ENCODE results near the gene ANKRD34A. TPM values are rescaled to one million over a fixed set of nuclear protein-coding genes. Genes with fewer than 3 reads are reported as not detected.

ANKRD34A gene
- total and polyA plus RNA-seq, 2 of the 4 experiments (the other 2 are of a cell fraction) = 0.90 to 1.9 TPM

- POLR2A ChIA-PET (ENCODE audit: unreplicated experiment) = interaction anchor here (2.1 kb wide), 1 partner anchor 8 kb away, joined by 6 read pairs; no protein-coding TSS in a partner anchor
- Histone ChIP-seq H4K8ac (ENCODE audit: low read depth in 2 of 2, low read length in 2 of 2) (no peak overlapping the region), H3K36me3 (ENCODE audit: control insufficient read depth, insufficient read depth, low read length) (no peaks in the 10 kb centered on the region; the same call in 1 of the 2 replicates), H2BK5ac (ENCODE audit: low read depth, low read length, poor library complexity, severe bottlenecking) (no peak overlapping the region), H2BK20ac (ENCODE audit: low read depth, low read length) (no peak overlapping the region), H3K9me3 (ENCODE audit: control insufficient read depth, insufficient read depth, low read length) (no peaks in the 10 kb centered on the region), H4K20me1 (ENCODE audit: insufficient read depth, low read length) (no peaks in the 10 kb centered on the region), H4K5ac (ENCODE audit: low read depth, low read length) (no peak overlapping the region), H3K4me3 (ENCODE audit: insufficient read depth, low read depth, low read length) (no peak overlapping the region), H3K4me2 (ENCODE audit: low read depth, low read length) (no peak overlapping the region), H3K18ac (ENCODE audit: low read depth, low read length) (no peak overlapping the region), H3K27me3 (ENCODE audit: control insufficient read depth, insufficient read depth, low read length) (no peaks in the 10 kb centered on the region), H3K56ac (ENCODE audit: extremely low read depth, insufficient read depth, low read length) (no peak overlapping the region), H2AK9ac (replicated peaks; ENCODE audit: low read depth, low read length, poor library complexity) (no peak overlapping the region), H4K91ac (ENCODE audit: insufficient read depth, low read depth, low read length) (no peak overlapping the region), H3K9me1 (ENCODE audit: insufficient read depth, low read length) (peaks cover 8% of the 10 kb centered on the region), H2BK15ac (ENCODE audit: low read depth, low read length) (no peak overlapping the region), H3K27ac (ENCODE audit: insufficient read depth, low read length) (no peak overlapping the region), H2BK120ac (ENCODE audit: low read depth, low read length) (no peak overlapping the region), H3K4me1 (ENCODE audit: control insufficient read depth, insufficient read depth, low read length) (peaks cover 13% of the 10 kb centered on the region), H2AFZ (replicated peaks; ENCODE audit: low read length, poor library complexity) (no peak overlapping the region), H3K23ac (ENCODE audit: low read depth, low read length) (no peak overlapping the region), H2AK5ac (ENCODE audit: low read depth, low read length) (no peak overlapping the region), H3K14ac (replicated peaks; ENCODE audit: low read depth, low read length) (no peak overlapping the region), H3K4ac (ENCODE audit: low read depth, low read length) (no peak overlapping the region), H3K9ac (ENCODE audit: low read depth, low read length) (no peak overlapping the region), H3K79me1 (ENCODE audit: low read depth in 1 of 2, low read length in 2 of 2) (peaks cover 0 to 8% of the 10 kb centered on the region in 2 experiments; a peak in 2 of 4 replicates)
- TF ChIP-seq NFE2L2 (IDR thresholded peaks at IDR 0.05; ENCODE audit: low read depth, low read length) = no peak
- no peak for TF ChIP-seq MXI1 (IDR thresholded peaks at IDR 0.05; ENCODE audit: borderline replicate concordance, low read depth, low read length)
- no peak for TF ChIP-seq SMC3 (IDR thresholded peaks at IDR 0.05; ENCODE audit: low read depth, low read length)
- TF ChIP-seq CEBPB (IDR thresholded peaks at IDR 0.05; ENCODE audit: low read depth, low read length) = no peak
- TF ChIP-seq ELK1 (IDR thresholded peaks at IDR 0.05; ENCODE audit: borderline replicate concordance, low read depth, low read length) = no peak
- no peak for TF ChIP-seq RFX5 (IDR thresholded peaks at IDR 0.05; ENCODE audit: low read depth, low read length)
- dilution Hi-C loops (cut with HindIII; ENCODE audit: low sequenced_read_pairs, unreplicated experiment) (no loop called here), in situ Hi-C loops (cut with MboI; ENCODE audit: low sequenced_read_pairs) (no loop called here), intact Hi-C loops (cut with micrococcal nuclease) (no loop called here)
- DNase-seq = no peak
- no peak for ATAC-seq (ENCODE audit: low read depth)
- no CpG with 5 or more reads among the region's 1 CpG for WGBS, 2 experiments (ENCODE audit: extremely low coverage in 2 of 2, insufficient read length in 1 of 2)
- CTCF ChIA-PET = no interaction called here
- no TSS peak for BruUV-seq (replicated peaks)
These were observed 23.6 kb upstream of the ANKRD34A start for GRCh38 chr1:145987926-145988325.

Measured in IMR-90 (cell line).